Measurements from ENCODE around the gene ERBB3. TPM values are rescaled to one million over a fixed set of nuclear protein-coding genes. Genes with fewer than 3 reads are reported as not detected.

The ERBB3 gene
- total and polyA plus RNA-seq, 2 experiments from 2014 or later, result 56.1 to 104 TPM

DNA sequence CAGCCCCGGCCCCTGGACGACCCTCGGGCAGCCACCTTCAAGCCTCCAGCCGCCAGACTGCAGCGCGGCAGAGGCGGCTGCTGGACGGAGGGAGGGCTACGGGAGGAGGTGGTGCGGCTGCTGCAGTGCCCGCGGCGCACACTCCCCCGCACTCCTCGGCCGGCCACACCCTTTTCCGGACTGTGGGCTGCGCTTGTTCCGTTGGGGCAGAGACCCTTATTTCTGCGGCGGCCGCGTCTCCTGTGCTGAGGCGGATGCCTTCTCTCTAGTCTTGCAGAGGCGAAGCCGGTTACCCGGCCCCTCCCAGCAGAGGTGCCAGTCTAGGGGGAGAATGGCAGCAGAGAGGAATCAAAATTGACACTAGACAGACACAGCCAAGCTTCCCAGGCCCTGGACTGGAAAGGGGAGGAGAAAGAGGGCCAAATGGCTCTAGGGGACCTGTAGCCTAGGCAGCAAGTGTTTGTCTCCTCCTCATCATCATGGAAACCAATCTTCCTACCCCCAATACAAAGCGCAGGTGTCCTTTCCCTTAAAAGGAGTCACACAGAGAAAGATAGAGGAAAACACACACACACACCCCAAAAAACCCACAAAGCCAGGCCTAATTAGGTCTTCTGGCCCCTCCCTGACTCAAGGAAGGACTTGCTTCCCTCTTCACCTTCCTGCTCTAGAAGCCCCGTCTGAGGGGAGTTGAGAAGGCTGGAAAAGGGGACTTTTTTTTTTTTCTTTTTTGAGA, 49.4 kb downstream of the ERBB3 start:
- no peaks in the 10 kb centered on the region for H3K36me3 ChIP-seq (replicated peaks; ENCODE audit: insufficient read depth, low read depth)
- peaks cover 11% of the 10 kb centered on the region for H3K4me1 ChIP-seq (ENCODE audit: insufficient read depth)
- peak overlapping the region; percentile 89 for H3K4me2 ChIP-seq
- H3K27me3 ChIP-seq, result no peaks in the 10 kb centered on the region
- peak overlapping the region; percentile 38 for H3K4me3 ChIP-seq
- H3K9me3 ChIP-seq (ENCODE audit: low read depth), result no peaks in the 10 kb centered on the region
- no peaks in the 10 kb centered on the region for H3K9me2 ChIP-seq (replicated peaks; ENCODE audit: insufficient read depth)
- H2AFZ ChIP-seq, result peak overlapping the region; percentile 22
- peak overlapping the region; percentile 75 for H3K27ac ChIP-seq
- 5% methylated on average over 29 of the region's 29 CpGs for WGBS (ENCODE audit: low lambda C conversion rate, missing lambda C conversion rate)
- H4K20me1 ChIP-seq (ENCODE audit: insufficient read depth, poor library complexity, severe bottlenecking), result peaks cover 4% of the 10 kb centered on the region
- no peak for TF ChIP-seq EZH2phosphoT487 (IDR thresholded peaks at IDR 0.05; ENCODE audit: low read depth, severe bottlenecking, unreplicated experiment)
- no peak for TF ChIP-seq EZH2 (IDR thresholded peaks at IDR 0.05; ENCODE audit: borderline replicate concordance)
- TF ChIP-seq, protein P1, sequence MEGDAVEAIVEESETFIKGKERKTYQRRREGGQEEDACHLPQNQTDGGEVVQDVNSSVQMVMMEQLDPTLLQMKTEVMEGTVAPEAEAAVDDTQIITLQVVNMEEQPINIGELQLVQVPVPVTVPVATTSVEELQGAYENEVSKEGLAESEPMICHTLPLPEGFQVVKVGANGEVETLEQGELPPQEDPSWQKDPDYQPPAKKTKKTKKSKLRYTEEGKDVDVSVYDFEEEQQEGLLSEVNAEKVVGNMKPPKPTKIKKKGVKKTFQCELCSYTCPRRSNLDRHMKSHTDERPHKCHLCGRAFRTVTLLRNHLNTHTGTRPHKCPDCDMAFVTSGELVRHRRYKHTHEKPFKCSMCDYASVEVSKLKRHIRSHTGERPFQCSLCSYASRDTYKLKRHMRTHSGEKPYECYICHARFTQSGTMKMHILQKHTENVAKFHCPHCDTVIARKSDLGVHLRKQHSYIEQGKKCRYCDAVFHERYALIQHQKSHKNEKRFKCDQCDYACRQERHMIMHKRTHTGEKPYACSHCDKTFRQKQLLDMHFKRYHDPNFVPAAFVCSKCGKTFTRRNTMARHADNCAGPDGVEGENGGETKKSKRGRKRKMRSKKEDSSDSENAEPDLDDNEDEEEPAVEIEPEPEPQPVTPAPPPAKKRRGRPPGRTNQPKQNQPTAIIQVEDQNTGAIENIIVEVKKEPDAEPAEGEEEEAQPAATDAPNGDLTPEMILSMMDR (IDR thresholded peaks at IDR 0.05; ENCODE audit: poor library complexity), result no peak
- H3K79me2 ChIP-seq, result peaks cover 19% of the 10 kb centered on the region
- peak; percentile 76 for DNase-seq (ENCODE audit: low spot score)

DNA sequence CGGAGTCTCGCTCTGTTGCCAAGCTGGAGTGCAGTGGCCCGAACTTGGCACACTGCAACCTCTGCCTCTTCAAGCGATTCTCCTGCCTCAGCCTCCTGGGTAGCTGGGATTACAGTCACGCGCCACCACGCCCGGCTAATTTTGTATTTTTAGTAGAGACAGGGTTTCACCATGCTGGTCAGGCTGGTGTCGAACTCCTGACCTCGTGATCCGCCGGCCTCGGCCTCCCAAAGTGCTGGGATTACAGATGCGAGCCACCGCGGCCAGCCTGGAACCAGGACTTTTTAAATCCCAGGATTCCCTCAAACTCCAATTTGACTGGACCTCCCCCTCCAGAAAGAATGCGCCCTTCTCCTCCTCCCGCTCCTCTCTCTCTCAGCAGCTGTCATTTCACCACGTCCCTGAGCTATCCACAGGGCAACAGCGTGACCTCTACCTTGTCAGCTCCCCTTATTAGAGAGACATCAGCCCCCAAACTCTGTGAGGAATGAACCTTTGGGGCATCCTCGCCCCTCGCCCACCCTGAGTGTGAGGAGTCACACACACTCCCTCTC, 50.1 kb downstream of the ERBB3 start:
- no peak overlapping the region for H2AFZ ChIP-seq
- DNase-seq (ENCODE audit: low spot score), result no peak

DNA sequence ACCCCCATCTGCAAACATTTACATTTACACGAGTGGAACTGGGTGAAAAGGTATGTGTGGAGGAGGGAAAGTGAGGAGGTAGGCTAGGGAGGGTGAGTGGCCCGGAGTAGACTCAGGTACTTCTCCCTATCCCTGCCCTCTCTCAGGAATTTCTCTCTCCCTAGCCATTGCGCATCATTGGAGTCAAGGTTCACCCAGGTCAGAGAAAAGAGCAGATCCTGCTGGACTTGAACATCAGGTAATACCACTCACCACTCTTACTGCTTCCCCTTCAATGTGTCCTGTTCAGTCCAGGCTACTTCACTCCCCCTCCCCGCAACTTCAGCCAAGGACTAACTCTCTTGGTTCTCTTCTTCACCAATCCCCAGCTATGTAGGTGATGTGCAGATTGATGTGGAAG, 50.9 kb downstream of the ERBB3 start:
- H3K4me1 ChIP-seq (ENCODE audit: insufficient read depth), result peaks cover 11% of the 10 kb centered on the region
- H3K36me3 ChIP-seq (replicated peaks; ENCODE audit: insufficient read depth, low read depth), result no peaks in the 10 kb centered on the region
- H3K79me2 ChIP-seq, result peaks cover 16% of the 10 kb centered on the region
- H3K9me3 ChIP-seq (ENCODE audit: low read depth), result no peaks in the 10 kb centered on the region
- WGBS (ENCODE audit: low lambda C conversion rate, missing lambda C conversion rate), result 82% methylated on average over 4 of the region's 4 CpGs
- H4K20me1 ChIP-seq (ENCODE audit: insufficient read depth, poor library complexity, severe bottlenecking), result peaks cover 4% of the 10 kb centered on the region
- H3K4me3 ChIP-seq, result no peak overlapping the region
- no peak overlapping the region for H3K27ac ChIP-seq
- no peak overlapping the region for H2AFZ ChIP-seq
- no peak overlapping the region for H3K4me2 ChIP-seq
- DNase-seq (ENCODE audit: low spot score), result no peak
- H3K9me2 ChIP-seq (replicated peaks; ENCODE audit: insufficient read depth), result no peaks in the 10 kb centered on the region
- H3K27me3 ChIP-seq, result no peaks in the 10 kb centered on the region
- TF ChIP-seq EZH2phosphoT487 (IDR thresholded peaks at IDR 0.05; ENCODE audit: low read depth, severe bottlenecking, unreplicated experiment), result no peak
- TF ChIP-seq, protein P1 (IDR thresholded peaks at IDR 0.05; ENCODE audit: poor library complexity), result no peak

More for the DNA sequence above, 50.1 kb downstream of the ERBB3 start:
- Histone ChIP-seq H3K4me2 (peak overlapping the region; percentile 89), H3K27me3 (no peaks in the 10 kb centered on the region), H3K36me3 (replicated peaks; ENCODE audit: insufficient read depth, low read depth) (no peaks in the 10 kb centered on the region), H3K27ac (peak overlapping the region; percentile 75), H4K20me1 (ENCODE audit: insufficient read depth, poor library complexity, severe bottlenecking) (peaks cover 4% of the 10 kb centered on the region), H3K9me2 (replicated peaks; ENCODE audit: insufficient read depth) (no peaks in the 10 kb centered on the region), H3K79me2 (peaks cover 19% of the 10 kb centered on the region), H3K4me3 (no peak overlapping the region), H3K9me3 (ENCODE audit: low read depth) (no peaks in the 10 kb centered on the region), H3K4me1 (ENCODE audit: insufficient read depth) (peaks cover 11% of the 10 kb centered on the region)
- 86% methylated on average over 22 of the region's 22 CpGs for WGBS (ENCODE audit: low lambda C conversion rate, missing lambda C conversion rate)
- no peak for TF ChIP-seq EZH2phosphoT487 (IDR thresholded peaks at IDR 0.05; ENCODE audit: low read depth, severe bottlenecking, unreplicated experiment)
- TF ChIP-seq EZH2 (IDR thresholded peaks at IDR 0.05; ENCODE audit: borderline replicate concordance), result no peak
- TF ChIP-seq, protein P1 (IDR thresholded peaks at IDR 0.05; ENCODE audit: poor library complexity), result no peak
